Upper lobe of left lung (tissue), 6 donors: Measurements from ENCODE around the gene RNF213. TPM values are rescaled to one million over a fixed set of nuclear protein-coding genes. Genes with fewer than 3 reads are reported as not detected.

ENCODE experiments used
- ATAC-seq, 2 donors: fragments of 200-7000 bp; cut with Tn5 transposase; one replicate each; pipeline ENCODE4 v1.9.1; 2022; ENCODE audit warnings: mild to moderate bottlenecking in 2 of 2, moderate library complexity in 2 of 2; ENCODE audit not compliant: low FRiP score in 2 of 2
- DNase-seq, 2 donors: peaks; one replicate each; pipeline ENCODE4 v3.0.0-alpha.2; 2019 to 2020
- H3K27ac ChIP-seq, 4 donors: fragments of 200-600 bp; sonication (generic); one replicate each; pipeline ENCODE4 v1.5.1; 2016 to 2019
- H3K27me3 ChIP-seq, 4 donors: fragments of 200-600 bp; sonication (generic); one replicate each; pipeline ENCODE4 v1.5.1; 2017 to 2019
- H3K36me3 ChIP-seq, 4 donors: fragments of 200-600 bp; sonication (generic); one replicate each; pipeline ENCODE4 v1.5.1; 2016 to 2019
- H3K4me1 ChIP-seq, 4 donors: fragments of 200-600 bp; sonication (generic); one replicate each; pipeline ENCODE4 v1.5.1; 2018 to 2019
- H3K4me3 ChIP-seq, 4 donors: fragments of 200-600 bp; sonication (generic); one replicate each; pipeline ENCODE4 v1.5.1; 2017 to 2019; ENCODE audit warnings: mild to moderate bottlenecking in 2 of 4, moderate library complexity in 1 of 4
- H3K9me3 ChIP-seq, 4 donors: fragments of 200-600 bp; sonication (generic); one replicate each; pipeline ENCODE4 v1.5.1; 2018 to 2019
- CTCF ChIP-seq, 6 experiments: fragments of 450-650 bp in 4 of 6; fragments of 200-600 bp in 2 of 6; sonication (generic) in 2 of 6; IDR thresholded peaks; one replicate each; pipeline ENCODE4 v1.5.1; 2016 to 2019; ENCODE audit warnings: antibody characterized with exemption in 6 of 6
- EP300 ChIP-seq, 4 donors: sonication (generic); formaldehyde crosslinking; IDR thresholded peaks; one replicate each; pipeline ENCODE4 v1.5.1; 2017; ENCODE audit warnings: antibody characterized with exemption in 4 of 4, control low read depth in 2 of 4
- POLR2A ChIP-seq, 4 donors: fragments of 450-650 bp; IDR thresholded peaks; one replicate each; pipeline ENCODE4 v1.5.1; 2016 to 2017; ENCODE audit warnings: antibody characterized with exemption in 4 of 4, mild to moderate bottlenecking in 2 of 4
- POLR2AphosphoS5 ChIP-seq, 2 donors: sonication (generic); formaldehyde crosslinking; IDR thresholded peaks; one replicate each; pipeline ENCODE4 v1.5.1; 2017; ENCODE audit warnings: antibody characterized with exemption in 2 of 2
- WGBS, 2 donors: methylation state at CpG; one replicate each; pipeline ENCODE4 v1.1.5; 2017 to 2018; 5-methylcytosine and 5-hydroxymethylcytosine counted together
- total RNA-seq, 6 donors: library from RNA; depleted of rRNA in 4 of 6; stranded (reverse); fragments of >200 nt in 4 of 6; gene quantifications; one replicate each; pipeline versions ENCODE4 v1.1.0 to v1.2.1, GENCODE V29; 2016 to 2021
- donor health status: DM: no; HTN: no; CAD: no; lungs with moderate emphysema.
- donor health status: DM: no; HTN: yes; CAD: no; lungs with severe emphysema.

Gene RNF213
- total RNA-seq, 6 donors from 2014 or later: 135 to 619 (median 207) TPM

GRCh38 chr17:80223142-80223815 lies 37.4 kb upstream of the RNF213 start:
- no peak for DNase-seq
- Histone ChIP-seq H3K4me1 (peaks cover 17 to 37% (median 26%) of the 10 kb centered on the region in 4 donors), H3K27ac (no peak overlapping the region), H3K9me3 (no peaks in the 10 kb centered on the region), H3K4me3 (no peak overlapping the region), H3K27me3 (no peaks in the 10 kb centered on the region), H3K36me3 (peaks cover 0 to 23% (median 10%) of the 10 kb centered on the region in 4 donors)
- no peak for TF ChIP-seq CTCF (IDR thresholded peaks at IDR 0.05)
- TF ChIP-seq POLR2A (IDR thresholded peaks at IDR 0.05): no peak
- no peak for TF ChIP-seq POLR2AphosphoS5 (IDR thresholded peaks at IDR 0.05)
- TF ChIP-seq EP300 (IDR thresholded peaks at IDR 0.05): no peak
- no peak for ATAC-seq
- 93 to 96% methylated on average over 16 to 18 of the region's 18 CpGs for whole genome bisulfite sequencing, 2 donors

DNA sequence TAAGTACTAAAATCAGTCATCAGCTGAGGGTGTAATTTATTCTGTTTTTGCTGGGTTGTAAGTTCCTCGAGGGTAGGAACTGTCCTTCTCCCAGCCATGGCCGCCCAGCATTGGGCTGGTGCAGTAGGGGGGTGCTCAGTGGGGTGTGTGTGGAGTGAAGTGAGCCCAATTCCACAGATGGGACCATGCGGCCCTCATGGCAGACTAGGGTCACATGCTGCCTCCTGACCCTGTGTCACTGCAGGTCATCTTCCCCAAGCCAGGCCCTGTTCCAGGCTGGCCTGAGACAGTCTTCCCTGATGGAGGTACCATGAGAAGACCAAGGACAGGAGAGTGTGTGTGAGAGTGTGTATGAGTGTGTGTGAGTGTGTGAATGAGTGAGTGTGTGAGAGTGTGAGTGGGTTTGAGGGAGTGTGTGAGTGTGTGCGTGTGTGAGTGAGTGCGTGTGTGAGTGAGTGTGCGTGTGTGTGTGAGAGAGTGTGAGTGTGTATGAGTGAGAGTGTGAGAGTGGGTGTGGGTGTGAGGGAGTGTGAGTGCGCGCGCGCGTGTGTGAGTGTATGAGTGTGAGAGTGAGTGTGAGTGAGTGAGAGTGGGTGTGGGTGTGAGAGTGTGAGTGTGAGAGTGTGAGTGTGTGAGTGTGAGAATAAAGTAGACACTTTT lies 36.7 kb upstream of the RNF213 start:
- Histone ChIP-seq H3K4me3 (no peak overlapping the region), H3K27ac (no peak overlapping the region), H3K36me3 (peaks cover 0 to 28% (median 13%) of the 10 kb centered on the region in 4 donors), H3K27me3 (no peaks in the 10 kb centered on the region), H3K4me1 (peaks cover 13 to 30% (median 20%) of the 10 kb centered on the region in 4 donors), H3K9me3 (no peaks in the 10 kb centered on the region)
- no peak for ATAC-seq
- DNase-seq: no peak
- TF ChIP-seq POLR2AphosphoS5 (IDR thresholded peaks at IDR 0.05) (no peak), CTCF (IDR thresholded peaks at IDR 0.05) (no peak), POLR2A (IDR thresholded peaks at IDR 0.05) (no peak), EP300 (IDR thresholded peaks at IDR 0.05) (no peak)
- WGBS, 2 donors: 72 to 94% methylated on average over 11 of the region's 11 CpGs

- Histone ChIP-seq H3K27me3 (no peaks in the 10 kb centered on the region), H3K4me3 (no peak overlapping the region), H3K27ac (no peak overlapping the region), H3K36me3 (peaks cover 0 to 32% (median 14%) of the 10 kb centered on the region in 4 donors), H3K4me1 (peaks cover 8 to 23% (median 14%) of the 10 kb centered on the region in 4 donors), H3K9me3 (no peaks in the 10 kb centered on the region)
- TF ChIP-seq CTCF (IDR thresholded peaks at IDR 0.05) (no peak), POLR2AphosphoS5 (IDR thresholded peaks at IDR 0.05) (no peak), POLR2A (IDR thresholded peaks at IDR 0.05) (no peak), EP300 (IDR thresholded peaks at IDR 0.05) (no peak)
- DNase-seq (no peak), ATAC-seq (no peak)
- WGBS, 2 donors: 85 to 86% methylated on average over 6 of the region's 6 CpGs
Observed at GRCh38 chr17:80224683-80225082, 36.0 kb upstream of the RNF213 start.

DNA sequence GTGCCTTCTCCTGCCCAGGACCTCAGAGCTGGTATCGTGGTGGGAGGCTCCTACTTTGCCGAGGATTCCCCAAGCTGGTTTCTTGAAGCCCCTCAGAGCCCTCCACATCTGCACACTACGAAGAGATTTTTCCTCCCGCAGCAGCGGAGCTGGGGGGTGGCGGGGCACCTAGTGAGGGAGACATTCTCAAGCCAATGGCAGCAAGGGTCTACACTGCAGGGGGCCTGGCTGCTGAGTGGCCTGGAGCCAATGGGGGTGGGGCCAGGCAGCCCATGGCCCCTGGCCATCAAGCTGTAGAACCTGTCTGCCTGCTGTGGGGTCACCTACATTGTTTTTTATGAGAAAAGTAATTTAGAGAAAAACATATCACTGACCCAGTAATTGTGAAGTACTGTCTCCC lies 35.4 kb upstream of the RNF213 start:
- no peak for DNase-seq
- no peak for ATAC-seq
- Histone ChIP-seq H3K4me3 (no peak overlapping the region), H3K4me1 (peaks cover 8 to 20% (median 13%) of the 10 kb centered on the region in 4 donors), H3K27me3 (no peaks in the 10 kb centered on the region), H3K9me3 (no peaks in the 10 kb centered on the region), H3K27ac (no peak overlapping the region), H3K36me3 (peaks cover 0 to 33% (median 14%) of the 10 kb centered on the region in 4 donors)
- WGBS, 2 donors: 87% methylated on average over 3 to 6 of the region's 6 CpGs
- TF ChIP-seq POLR2A (IDR thresholded peaks at IDR 0.05) (no peak), POLR2AphosphoS5 (IDR thresholded peaks at IDR 0.05) (no peak), CTCF (IDR thresholded peaks at IDR 0.05) (no peak), EP300 (IDR thresholded peaks at IDR 0.05) (no peak)
